K562 (cell line): ENCODE data around the gene PMPCA. TPM values are rescaled to one million over a fixed set of nuclear protein-coding genes. Genes with fewer than 3 reads are reported as not detected.
A peak's percentile ranks its signal among the peaks of the same experiment; 100 is the strongest.

ENCODE experiments used
- C11orf30 ChIP-seq: fragments of 450-650 bp; IDR thresholded peaks from 2 replicates; pipeline ENCODE4 v1.6.1; 2016; ENCODE audit warnings: low read depth, mild to moderate bottlenecking
- CTBP1 ChIP-seq: fragments of 450-650 bp; IDR thresholded peaks from 2 replicates; pipeline ENCODE4 v1.6.1; 2016; ENCODE audit warnings: borderline replicate concordance
- MTA2 ChIP-seq: fragments of 450-650 bp; IDR thresholded peaks from 2 replicates; pipeline ENCODE4 v1.6.1; 2016; ENCODE audit warnings: low read depth
- NR3C1 ChIP-seq: sonication (generic); formaldehyde crosslinking; IDR thresholded peaks from 2 replicates; pipeline ENCODE4 v1.8.1; 2022; ENCODE audit warnings: missing genetic modification reagents
- PML ChIP-seq: IDR thresholded peaks from 2 replicates; pipeline ENCODE4 v1.6.1; 2012; ENCODE audit warnings: low read length, inconsistent platforms
- RBBP5 ChIP-seq: fragments of 200-600 bp; sonication (generic); IDR thresholded peaks from 2 replicates; pipeline ENCODE4 v1.6.1; 2012; ENCODE audit warnings: borderline replicate concordance, mild to moderate bottlenecking, low read length, control low read depth, inconsistent platforms; ENCODE audit not compliant: insufficient read depth, poor library complexity, severe bottlenecking
- RBFOX2 ChIP-seq: fragments of 200-400 bp; formaldehyde crosslinking; IDR thresholded peaks from 2 replicates; pipeline ENCODE4 v1.6.1; 2017; ENCODE audit warnings: low read depth, mild to moderate bottlenecking, low read length, moderate library complexity
- RERE ChIP-seq: sonication (generic); formaldehyde crosslinking; IDR thresholded peaks from 2 replicates; pipeline ENCODE4 v1.8.0; 2023; ENCODE audit warnings: missing genetic modification reagents, mild to moderate bottlenecking, borderline replicate concordance
- SIN3A ChIP-seq, 2 experiments: fragments of 150-350 bp in 1 of 2; IDR thresholded peaks; 2 replicates each; pipeline ENCODE4 v1.6.1; 2011 to 2016; ENCODE audit warnings: borderline replicate concordance in 2 of 2, low read depth in 2 of 2, low read length in 2 of 2, mild to moderate bottlenecking in 2 of 2, moderate library complexity in 2 of 2; ENCODE audit not compliant: control insufficient read depth in 1 of 2
- TSHZ1 ChIP-seq: fragments of 250-450 bp; sonication (Bioruptor Pico); IDR thresholded peaks from 2 replicates; pipeline ENCODE4 v1.4.0; 2020; ENCODE audit warnings: mild to moderate bottlenecking, moderate library complexity
- ZNF124 ChIP-seq: sonication (generic); formaldehyde crosslinking; IDR thresholded peaks from 2 replicates; pipeline ENCODE4 v1.8.1; 2022; ENCODE audit warnings: missing genetic modification reagents
- ZNF395 ChIP-seq: fragments of 200-800 bp; sonication (Bioruptor generic); IDR thresholded peaks from 2 replicates; pipeline ENCODE4 v1.6.1; 2017; ENCODE audit warnings: missing genetic modification characterization, missing compliant biosample characterization
- ZNF511 ChIP-seq: sonication (generic); formaldehyde crosslinking; IDR thresholded peaks from 2 replicates; pipeline ENCODE4 v1.8.0; 2022; ENCODE audit warnings: mild to moderate bottlenecking, missing genetic modification reagents
- polyA plus RNA-seq, 8 experiments: library from polyadenylated mRNA; depleted of rRNA in 4 of 8; stranded (reverse) in 5 of 8; unstranded in 3 of 8; fragments of >200 nt; fragmentation: Nextera tagmentation in 2 of 8; fragmentation: Illumina TruSeq in 1 of 8; extraction: Ambion mirVana in 2 of 8; extraction: Trizol in 1 of 8; gene quantifications; 2 replicates each; pipeline versions ENCODE4 v1.2.1 to v1.2.3, GENCODE V29; 2011 to 2014; ENCODE audit warnings: inconsistent platforms in 1 of 8, missing spikeins in 1 of 8
- total RNA-seq, 7 experiments: library from RNA; depleted of rRNA in 6 of 7; stranded (reverse); fragments of >200 nt in 6 of 7; fragmentation: Illumina TruSeq in 2 of 7; extraction: Trizol in 2 of 7; gene quantifications; 2 replicates each; pipeline versions ENCODE4 v1.2.1 to v1.2.3, GENCODE V29; 2011 to 2021; ENCODE audit warnings: low replicate concordance in 1 of 7

PMPCA gene
- total and polyA plus RNA-seq, 9 of the 15 experiments (the other 6 are each of a cell fraction or from before 2014, with no cell fraction given) = 23.9 to 143 (median 86.6) TPM

GRCh38 chr9:136409557-136410455 is 652 bp upstream of the PMPCA start (continued):
- TF ChIP-seq RERE (0 out of 2 replicates have a peak, but pooled peaks have one; percentile 60), ZNF124 (CRISPR knock-in tag) (0 out of 2 replicates have a peak, but pooled peaks have one; percentile 38), RBFOX2 (peak; percentile 84), ZNF395 (CRISPR knock-in tag) (peak; percentile 70; the same call in 1 of the 2 replicates), RBBP5 (peak; percentile 17), NR3C1 (CRISPR knock-in tag) (peak; percentile 72; the same call in 1 of the 2 replicates), TSHZ1 (no peak), MTA2 (no peak), PML (no peak), CTBP1 (peak; percentile 9; the same call in 1 of the 2 replicates), SIN3A (IDR thresholded peaks at IDR 0.05; ENCODE audit: borderline replicate concordance in 2 of 2, control insufficient read depth in 1 of 2, low read depth in 2 of 2, low read length in 2 of 2) (peak; percentile 22 to 33; a peak in 1 of 4 replicates), C11orf30 (0 out of 2 replicates have a peak, but pooled peaks have one; percentile 7), ZNF511 (CRISPR knock-in tag) (peak; percentile 87; the same call in 1 of the 2 replicates)
